HFFc6 (cell line): ENCODE data around the gene DEF6. TPM values are rescaled to one million over a fixed set of nuclear protein-coding genes. Genes with fewer than 3 reads are reported as not detected.
A peak's percentile ranks its signal among the peaks of the same experiment; 100 is the strongest.

Experiments
- DNase-seq: peaks from one replicate; pipeline ENCODE4 v3.0.0-alpha.2; 2018
- H3K27ac Mint-ChIP-seq: 2 replicates; pipeline ENCODE4 v1.8.0; 2020; ENCODE audit warnings: mild to moderate bottlenecking, mixed read lengths
- H3K27me3 Mint-ChIP-seq: 2 replicates; pipeline ENCODE4 v1.8.0; 2021; ENCODE audit warnings: mild to moderate bottlenecking, moderate library complexity, mixed read lengths; ENCODE audit not compliant: insufficient read depth
- H3K36me3 Mint-ChIP-seq: 2 replicates; pipeline ENCODE4 v1.8.0; 2021; ENCODE audit warnings: low read depth, mixed read lengths
- H3K4me1 Mint-ChIP-seq: 2 replicates; pipeline ENCODE4 v1.8.0; 2020; ENCODE audit warnings: low read depth, mixed read lengths
- H3K4me3 Mint-ChIP-seq: 2 replicates; pipeline ENCODE4 v1.8.0; 2020; ENCODE audit warnings: mild to moderate bottlenecking, moderate library complexity, mixed read lengths
- H3K9me3 Mint-ChIP-seq: 2 replicates; pipeline ENCODE4 v1.8.0; 2020; ENCODE audit warnings: mild to moderate bottlenecking, mixed read lengths
- total RNA-seq, 6 experiments: library from RNA; stranded (reverse); fragmentation: NEBNext Ultra II Directional; extraction: Animal tissue kit (Norgen Biotek cat#: 25700); gene quantifications; 2 replicates in 1 of 6; 3 replicates in 5 of 6; pipeline ENCODE4 v1.2.3, GENCODE V29; 2021
- TF ChIP-seq, protein P1 (sequence below): fragments of 200-600 bp; sonication (generic); IDR thresholded peaks from 2 replicates; pipeline ENCODE4 v1.5.0; 2021; ENCODE audit warnings: antibody characterized with exemption, mild to moderate bottlenecking

Gene DEF6
- total RNA-seq, 6 experiments from 2014 or later, result 2.8 to 4.8 (median 3.6) TPM

DNA sequence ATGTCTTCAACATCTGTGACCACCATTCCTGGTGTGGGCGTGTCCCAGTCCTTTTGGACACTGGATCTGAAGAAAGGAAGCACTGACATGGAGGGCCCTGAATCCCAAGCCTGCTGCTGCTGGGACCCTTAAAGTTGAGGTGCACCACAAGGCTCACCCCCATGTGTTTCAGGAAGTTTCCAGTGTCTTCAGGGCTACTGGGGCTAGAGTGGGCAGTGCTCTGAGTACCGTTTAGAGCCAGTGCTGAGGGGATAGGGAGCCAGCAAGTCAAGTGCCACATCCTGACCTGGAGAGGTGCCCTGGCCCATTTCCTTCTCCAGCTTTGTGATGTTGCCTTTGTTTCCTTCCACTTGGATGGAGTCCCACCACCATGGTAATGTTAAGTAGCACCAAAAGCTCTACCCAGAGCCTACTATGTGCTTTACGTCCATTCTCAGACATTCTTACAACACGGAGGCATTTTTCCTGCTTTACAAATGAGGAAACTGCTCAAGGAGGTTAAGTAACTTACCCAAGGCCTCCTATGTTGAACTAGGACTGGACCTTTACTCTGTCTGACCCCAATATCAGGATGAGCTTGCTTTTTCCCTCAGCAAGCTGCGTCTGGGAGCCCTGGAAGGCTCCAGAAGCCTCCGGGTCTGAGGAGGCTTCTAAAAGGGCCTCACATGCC, 552 bp upstream of the DEF6 start:
- Mint-ChIP-seq H3K27ac (peak overlapping the region; percentile 40), H3K27me3 (no peaks in the 10 kb centered on the region), H3K4me1 (peaks cover 12% of the 10 kb centered on the region), H3K36me3 (peaks cover 6% of the 10 kb centered on the region; the same call in 1 of the 2 replicates), H3K9me3 (no peaks in the 10 kb centered on the region), H3K4me3 (peak overlapping the region; percentile 53)
- DNase-seq, result no peak
- TF ChIP-seq, protein P1, sequence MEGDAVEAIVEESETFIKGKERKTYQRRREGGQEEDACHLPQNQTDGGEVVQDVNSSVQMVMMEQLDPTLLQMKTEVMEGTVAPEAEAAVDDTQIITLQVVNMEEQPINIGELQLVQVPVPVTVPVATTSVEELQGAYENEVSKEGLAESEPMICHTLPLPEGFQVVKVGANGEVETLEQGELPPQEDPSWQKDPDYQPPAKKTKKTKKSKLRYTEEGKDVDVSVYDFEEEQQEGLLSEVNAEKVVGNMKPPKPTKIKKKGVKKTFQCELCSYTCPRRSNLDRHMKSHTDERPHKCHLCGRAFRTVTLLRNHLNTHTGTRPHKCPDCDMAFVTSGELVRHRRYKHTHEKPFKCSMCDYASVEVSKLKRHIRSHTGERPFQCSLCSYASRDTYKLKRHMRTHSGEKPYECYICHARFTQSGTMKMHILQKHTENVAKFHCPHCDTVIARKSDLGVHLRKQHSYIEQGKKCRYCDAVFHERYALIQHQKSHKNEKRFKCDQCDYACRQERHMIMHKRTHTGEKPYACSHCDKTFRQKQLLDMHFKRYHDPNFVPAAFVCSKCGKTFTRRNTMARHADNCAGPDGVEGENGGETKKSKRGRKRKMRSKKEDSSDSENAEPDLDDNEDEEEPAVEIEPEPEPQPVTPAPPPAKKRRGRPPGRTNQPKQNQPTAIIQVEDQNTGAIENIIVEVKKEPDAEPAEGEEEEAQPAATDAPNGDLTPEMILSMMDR, result no peak

DNA sequence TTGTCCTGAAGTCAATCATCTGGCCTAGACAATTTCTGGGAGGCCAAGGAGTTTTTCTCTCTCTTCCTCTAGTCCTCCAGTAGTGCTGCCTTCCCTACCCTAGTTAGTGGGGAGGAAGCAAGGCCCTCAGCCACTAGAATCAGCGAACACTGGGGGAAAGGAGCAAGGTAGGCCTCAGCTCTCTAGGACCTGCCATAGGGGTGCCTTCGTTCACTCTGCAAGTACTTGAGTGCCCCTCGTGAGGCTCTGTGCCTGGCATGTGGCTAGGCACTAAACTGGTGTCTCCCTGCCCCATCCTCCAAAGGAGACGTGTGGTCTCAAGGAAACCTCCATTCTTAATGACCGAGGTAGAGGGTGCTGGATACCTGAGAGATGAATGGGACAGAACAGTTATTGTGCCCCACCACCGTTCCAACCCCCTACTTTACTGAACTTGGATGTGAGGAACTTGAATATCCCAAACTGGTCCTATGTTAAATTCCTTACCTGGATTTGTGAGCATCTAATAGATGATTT, 1.1 kb downstream of the DEF6 start:
- H3K4me3 Mint-ChIP-seq, result no peak overlapping the region; the same call in 1 of the 2 replicates
- DNase-seq, result no peak
- H3K27me3 Mint-ChIP-seq, result no peaks in the 10 kb centered on the region
- TF ChIP-seq, protein P1, result no peak
- no peaks in the 10 kb centered on the region for H3K9me3 Mint-ChIP-seq
- no peak overlapping the region for H3K27ac Mint-ChIP-seq
- H3K36me3 Mint-ChIP-seq, result peaks cover 6% of the 10 kb centered on the region; the same call in 1 of the 2 replicates
- peaks cover 25% of the 10 kb centered on the region for H3K4me1 Mint-ChIP-seq

DNA sequence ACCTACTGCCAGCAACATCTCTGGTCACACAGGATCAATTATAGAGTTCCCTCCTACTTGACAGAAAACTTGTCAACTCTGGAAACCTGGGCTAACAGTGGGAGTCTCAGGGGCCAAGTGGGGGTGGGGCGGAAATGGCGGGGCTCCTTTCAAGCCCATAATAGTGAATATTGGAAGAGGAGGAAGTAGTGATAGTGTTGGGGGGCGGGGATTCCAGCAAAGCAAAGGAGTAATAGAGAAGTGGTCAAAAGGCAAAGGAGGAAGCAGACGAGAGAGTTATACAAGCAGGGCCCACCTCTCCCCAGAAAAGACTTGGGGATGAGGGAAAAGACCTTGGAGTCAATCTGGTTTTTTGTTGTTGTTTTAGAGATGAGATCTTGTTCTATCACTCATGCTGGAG, 2.1 kb downstream of the DEF6 start:
- TF ChIP-seq, protein P1, result no peak
- DNase-seq, result no peak
- H3K27ac Mint-ChIP-seq, result no peak overlapping the region
- no peaks in the 10 kb centered on the region for H3K27me3 Mint-ChIP-seq
- H3K9me3 Mint-ChIP-seq, result no peaks in the 10 kb centered on the region
- H3K4me3 Mint-ChIP-seq, result no peak overlapping the region
- peaks cover 25% of the 10 kb centered on the region for H3K4me1 Mint-ChIP-seq
- no peaks in the 10 kb centered on the region for H3K36me3 Mint-ChIP-seq

DNA sequence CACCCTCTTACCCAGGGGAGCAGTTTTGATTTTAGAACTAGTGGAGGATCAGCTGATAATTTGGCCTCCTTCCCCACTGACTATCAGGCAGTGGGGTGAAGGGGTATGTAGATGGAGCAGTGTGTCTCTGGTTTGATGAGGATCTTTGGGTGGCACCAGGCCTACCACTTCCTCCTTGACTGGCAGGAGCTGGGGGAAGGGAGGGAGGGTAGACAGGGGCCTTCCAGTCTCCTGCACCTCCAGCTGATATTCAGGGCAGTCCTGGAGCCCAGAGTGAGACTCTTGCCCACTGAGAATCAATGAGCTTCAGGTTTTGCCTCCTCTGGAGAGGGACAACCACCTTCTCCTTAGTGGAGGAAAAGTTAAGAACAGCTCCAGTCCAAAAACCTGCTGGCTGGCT, 3.2 kb downstream of the DEF6 start:
- H3K4me3 Mint-ChIP-seq, result no peak overlapping the region
- H3K4me1 Mint-ChIP-seq, result peaks cover 25% of the 10 kb centered on the region
- DNase-seq, result no peak
- no peaks in the 10 kb centered on the region for H3K9me3 Mint-ChIP-seq
- H3K27ac Mint-ChIP-seq, result no peak overlapping the region
- no peaks in the 10 kb centered on the region for H3K36me3 Mint-ChIP-seq
- TF ChIP-seq, protein P1, result no peak
- H3K27me3 Mint-ChIP-seq, result no peaks in the 10 kb centered on the region

DNA sequence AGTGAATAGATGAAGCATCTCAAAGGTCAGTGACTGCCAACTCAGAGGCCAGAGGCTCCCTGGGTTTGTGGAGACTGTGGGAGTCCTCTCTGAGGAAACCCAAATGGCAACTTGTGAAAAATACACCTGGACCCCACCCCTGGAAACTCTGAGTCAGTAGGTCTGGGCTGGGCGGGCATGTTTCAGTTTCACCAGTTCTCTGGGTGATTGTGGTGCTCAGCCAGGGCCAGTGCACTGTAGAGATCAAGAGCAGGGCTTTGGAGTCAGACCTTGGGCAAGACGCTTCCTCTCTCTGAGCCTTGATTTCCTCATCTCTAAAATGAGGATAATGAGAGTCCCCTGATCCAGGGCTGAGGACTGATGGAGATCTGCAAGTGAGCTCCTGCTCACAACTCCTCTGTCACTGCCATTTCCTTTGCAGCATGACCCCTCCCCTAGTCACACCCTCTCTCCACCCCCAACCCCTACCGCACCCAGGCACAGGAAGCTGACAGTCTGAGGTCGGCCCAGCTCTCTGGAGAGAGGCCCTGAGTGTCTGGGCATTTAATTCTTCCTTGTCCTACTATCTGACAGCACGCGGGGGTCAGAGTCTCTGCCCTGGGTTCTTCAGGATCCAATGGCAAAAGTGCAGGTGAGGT, 5.1 kb downstream of the DEF6 start:
- H3K27ac Mint-ChIP-seq, result no peak overlapping the region
- TF ChIP-seq, protein P1, result no peak
- DNase-seq, result no peak
- H3K4me3 Mint-ChIP-seq, result no peak overlapping the region
- H3K4me1 Mint-ChIP-seq, result peaks cover 13% of the 10 kb centered on the region
- H3K36me3 Mint-ChIP-seq, result no peaks in the 10 kb centered on the region
- no peaks in the 10 kb centered on the region for H3K9me3 Mint-ChIP-seq
- H3K27me3 Mint-ChIP-seq, result no peaks in the 10 kb centered on the region
